Colonic mucosa (tissue), 4 donors: ENCODE data around the gene NOS1. TPM values are rescaled to one million over a fixed set of nuclear protein-coding genes. Genes with fewer than 3 reads are reported as not detected.

Experiments used
- DNase-seq: peaks from one replicate; pipeline ENCODE4 v3.0.0-alpha.2; 2020
- H3K27ac ChIP-seq: fragments of 200-600 bp; one replicate; pipeline ENCODE4 v1.8.0; 2021
- H3K27me3 ChIP-seq: fragments of 200-600 bp; one replicate; pipeline ENCODE4 v1.8.0; 2021
- H3K36me3 ChIP-seq: fragments of 200-600 bp; one replicate; pipeline ENCODE4 v1.8.0; 2021
- H3K4me1 ChIP-seq: fragments of 200-600 bp; one replicate; pipeline ENCODE4 v1.8.0; 2021; ENCODE audit warnings: mild to moderate bottlenecking
- H3K4me3 ChIP-seq: fragments of 200-600 bp; one replicate; pipeline ENCODE4 v1.8.0; 2021
- H3K9ac ChIP-seq, 2 donors: one replicate each; pipeline ENCODE4 v1.7.0; 2013; ENCODE audit warnings: control low read depth in 2 of 2, low read depth in 2 of 2, low read length in 2 of 2
- H3K9me3 ChIP-seq: fragments of 200-600 bp; one replicate; pipeline ENCODE4 v1.8.0; 2021
- intact Hi-C: fragments of 100-400 bp; cut with DNase I; formaldehyde crosslinking; loops from one replicate; pipeline ENCODE4 v1.14.1; 2022
- total RNA-seq, 2 donors: library from RNA; stranded (reverse); fragmentation: NEBNext Ultra II Directional in 1 of 2; extraction: Animal tissue kit (Norgen Biotek cat#: 25700) in 1 of 2; gene quantifications; one replicate each; pipeline ENCODE4 v1.2.1, GENCODE V29; 2021
- TF ChIP-seq, protein P1 (sequence below): fragments of 200-600 bp; IDR thresholded peaks from one replicate; pipeline ENCODE4 v1.8.0; 2022; ENCODE audit warnings: antibody characterized with exemption, mild to moderate bottlenecking
- donor health status: healthy.
- donor health status: DM: no; HTN: no; CAD: no.
- donor health status: DM: no; HTN: no; CAD: no.

The NOS1 gene
- total RNA-seq, 2 donors from 2014 or later, result 0.07 to 1.9 TPM

DNA sequence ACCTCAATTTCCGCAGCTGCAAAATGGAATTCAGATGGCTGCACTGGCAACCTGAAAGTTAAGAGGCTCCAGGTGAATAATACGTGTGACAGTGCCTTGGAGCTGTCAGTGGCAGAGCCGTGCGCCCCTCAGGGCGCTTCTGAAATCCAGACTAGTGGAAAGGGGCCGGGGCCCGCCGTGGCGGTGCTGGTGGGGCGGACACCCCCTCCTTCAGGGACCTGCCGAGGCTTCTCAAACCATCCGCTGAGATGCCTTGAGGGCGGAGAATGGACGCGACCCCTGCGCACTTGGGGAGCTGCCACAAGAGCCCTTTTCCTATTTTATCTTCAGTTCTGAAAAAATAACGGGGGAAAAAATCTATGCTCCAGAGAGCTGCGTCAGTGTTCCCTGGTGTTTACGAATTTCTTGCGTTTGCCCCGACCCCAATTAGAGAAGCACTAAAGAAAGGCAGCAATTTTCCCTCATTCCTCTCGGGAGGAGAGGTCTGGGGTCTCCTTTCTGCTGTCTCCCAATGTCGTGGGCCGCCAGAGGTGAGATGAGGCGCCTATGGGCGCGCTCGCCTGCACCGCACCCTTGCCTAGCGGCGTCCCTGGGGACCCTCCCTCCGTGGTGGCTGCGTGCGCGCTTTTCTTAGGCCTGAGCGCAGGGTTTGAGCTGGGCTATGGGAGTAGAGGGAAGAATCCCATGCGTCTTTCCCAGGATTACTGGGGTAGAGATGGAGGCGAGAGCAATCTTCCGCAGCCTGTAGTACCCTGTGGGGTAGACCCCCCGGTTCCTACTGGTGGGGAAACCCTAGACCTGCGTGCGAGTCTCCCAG, 2.2 kb downstream of the NOS1 start:
- Histone ChIP-seq H3K27ac (no peak overlapping the region), H3K36me3 (no peaks in the 10 kb centered on the region), H3K9me3 (no peaks in the 10 kb centered on the region), H3K27me3 (peaks cover 35% of the 10 kb centered on the region), H3K4me1 (no peaks in the 10 kb centered on the region), H3K9ac (no peak overlapping the region), H3K4me3 (no peak overlapping the region)
- DNase-seq, result no peak
- TF ChIP-seq, protein P1, sequence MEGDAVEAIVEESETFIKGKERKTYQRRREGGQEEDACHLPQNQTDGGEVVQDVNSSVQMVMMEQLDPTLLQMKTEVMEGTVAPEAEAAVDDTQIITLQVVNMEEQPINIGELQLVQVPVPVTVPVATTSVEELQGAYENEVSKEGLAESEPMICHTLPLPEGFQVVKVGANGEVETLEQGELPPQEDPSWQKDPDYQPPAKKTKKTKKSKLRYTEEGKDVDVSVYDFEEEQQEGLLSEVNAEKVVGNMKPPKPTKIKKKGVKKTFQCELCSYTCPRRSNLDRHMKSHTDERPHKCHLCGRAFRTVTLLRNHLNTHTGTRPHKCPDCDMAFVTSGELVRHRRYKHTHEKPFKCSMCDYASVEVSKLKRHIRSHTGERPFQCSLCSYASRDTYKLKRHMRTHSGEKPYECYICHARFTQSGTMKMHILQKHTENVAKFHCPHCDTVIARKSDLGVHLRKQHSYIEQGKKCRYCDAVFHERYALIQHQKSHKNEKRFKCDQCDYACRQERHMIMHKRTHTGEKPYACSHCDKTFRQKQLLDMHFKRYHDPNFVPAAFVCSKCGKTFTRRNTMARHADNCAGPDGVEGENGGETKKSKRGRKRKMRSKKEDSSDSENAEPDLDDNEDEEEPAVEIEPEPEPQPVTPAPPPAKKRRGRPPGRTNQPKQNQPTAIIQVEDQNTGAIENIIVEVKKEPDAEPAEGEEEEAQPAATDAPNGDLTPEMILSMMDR, result no peak
- intact Hi-C loops, result no loop called here

DNA sequence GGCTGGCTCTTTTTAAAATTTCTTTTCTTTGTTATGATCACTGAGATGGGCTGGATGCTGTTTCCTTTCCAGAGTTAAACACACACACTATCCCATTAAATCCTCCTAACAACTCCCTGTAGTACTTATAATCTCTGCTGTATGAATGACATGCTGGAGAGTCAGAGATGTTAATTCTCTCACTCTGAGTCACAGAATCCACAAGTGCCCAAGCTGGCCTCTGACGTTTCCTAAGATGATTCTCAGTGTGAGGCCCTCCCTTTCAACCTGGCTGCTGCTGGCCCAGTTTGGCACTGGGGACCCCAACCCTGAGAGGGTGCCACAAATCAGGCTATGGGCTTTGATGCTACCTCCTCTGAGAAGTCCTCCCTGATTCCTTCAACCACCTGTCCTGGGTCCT, 5.4 kb downstream of the NOS1 start:
- TF ChIP-seq, protein P1, result no peak
- no peaks in the 10 kb centered on the region for H3K36me3 ChIP-seq
- no peaks in the 10 kb centered on the region for H3K9me3 ChIP-seq
- peaks cover 25% of the 10 kb centered on the region for H3K27me3 ChIP-seq
- no peak overlapping the region for H3K27ac ChIP-seq
- H3K9ac ChIP-seq, result no peak overlapping the region
- H3K4me1 ChIP-seq, result no peaks in the 10 kb centered on the region
- no peak overlapping the region for H3K4me3 ChIP-seq
- no peak for DNase-seq
- intact Hi-C loops, result no loop called here

DNA sequence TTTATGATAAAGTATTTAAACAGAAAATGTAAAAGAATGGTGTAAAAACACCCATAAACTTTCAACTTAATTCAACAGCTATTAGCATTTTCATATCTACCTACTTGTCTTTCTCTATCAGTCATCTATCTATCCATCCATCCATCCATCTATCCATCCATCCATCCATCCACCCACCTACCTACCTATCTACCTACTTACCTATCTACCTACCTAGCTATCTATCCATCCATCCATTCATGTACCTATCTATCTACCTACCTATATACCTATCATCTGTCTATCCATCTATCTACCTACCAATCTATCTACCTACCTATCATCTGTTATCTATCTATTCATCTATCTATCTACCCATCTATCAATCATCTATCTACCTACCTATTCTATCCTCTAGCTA, 8.5 kb downstream of the NOS1 start:
- Histone ChIP-seq H3K27me3 (no peaks in the 10 kb centered on the region), H3K36me3 (no peaks in the 10 kb centered on the region), H3K4me1 (no peaks in the 10 kb centered on the region), H3K4me3 (no peak overlapping the region), H3K9me3 (no peaks in the 10 kb centered on the region), H3K27ac (no peak overlapping the region), H3K9ac (no peak overlapping the region)
- DNase-seq, result no peak
- TF ChIP-seq, protein P1, result no peak
- intact Hi-C loops, result no loop called here

DNA sequence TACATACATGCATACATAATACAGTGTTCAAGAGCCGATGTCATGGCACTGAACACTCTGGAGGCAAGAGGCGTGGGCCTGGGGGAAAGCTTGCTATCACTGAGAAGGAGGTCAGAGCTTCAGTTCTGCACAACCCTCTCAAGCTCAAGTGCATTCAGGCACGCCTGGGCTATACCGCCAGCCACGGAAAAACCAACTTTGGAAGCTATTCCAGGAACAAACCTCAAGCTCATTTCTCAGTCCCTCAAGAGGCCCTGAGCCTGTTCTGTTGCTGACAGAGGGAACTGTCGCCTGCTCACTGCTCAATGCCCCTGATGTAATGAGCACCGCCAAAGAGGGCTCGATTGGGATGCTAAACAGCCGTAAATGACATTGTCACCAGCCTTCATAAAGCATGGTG, 9.2 kb downstream of the NOS1 start:
- Histone ChIP-seq H3K4me3 (no peak overlapping the region), H3K36me3 (no peaks in the 10 kb centered on the region), H3K4me1 (no peaks in the 10 kb centered on the region), H3K27me3 (no peaks in the 10 kb centered on the region), H3K9me3 (no peaks in the 10 kb centered on the region), H3K9ac (no peak overlapping the region), H3K27ac (no peak overlapping the region)
- TF ChIP-seq, protein P1, result no peak
- DNase-seq, result no peak
- intact Hi-C loops, result no loop called here

DNA sequence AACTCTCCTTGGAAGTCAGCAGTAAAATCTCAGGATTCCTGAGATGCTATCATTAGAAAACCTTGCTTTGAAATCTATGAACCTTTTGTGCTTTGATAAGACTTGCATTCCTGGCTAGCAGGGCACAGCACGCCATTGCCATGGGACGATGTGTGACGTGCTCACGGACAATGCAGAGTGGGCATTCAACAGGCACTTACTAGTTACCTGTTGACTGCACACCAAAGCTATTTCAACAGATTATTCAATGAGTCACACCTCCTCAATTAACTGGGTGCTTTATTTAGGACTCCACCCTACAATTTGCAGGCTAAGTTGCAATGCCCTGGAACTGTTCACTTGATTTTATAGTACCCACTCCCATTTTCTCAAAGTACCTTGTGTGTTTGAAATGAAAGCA, 11.3 kb downstream of the NOS1 start:
- H3K9me3 ChIP-seq, result no peaks in the 10 kb centered on the region
- no peaks in the 10 kb centered on the region for H3K4me1 ChIP-seq
- no peak overlapping the region for H3K9ac ChIP-seq
- no peak for DNase-seq
- no peak overlapping the region for H3K27ac ChIP-seq
- intact Hi-C loops, result no loop called here
- H3K27me3 ChIP-seq, result no peaks in the 10 kb centered on the region
- TF ChIP-seq, protein P1, result no peak
- no peaks in the 10 kb centered on the region for H3K36me3 ChIP-seq
- no peak overlapping the region for H3K4me3 ChIP-seq
